ENCODE results near the gene ANO7. TPM values are rescaled to one million over a fixed set of nuclear protein-coding genes. Genes with fewer than 3 reads are reported as not detected.

Gene ANO7
- total and polyA plus RNA-seq, 7 donors, result 0.41 to 39.2 (median 3.9) TPM; not detected in 2

GRCh38 chr2:241156971-241157441, 31.5 kb upstream of the ANO7 start:
- H3K4me1 ChIP-seq, result peaks cover 0 to 11% (median 8%) of the 10 kb centered on the region in 4 donors
- DNase-seq, result no peak
- no peak overlapping the region for H3K4me3 ChIP-seq
- intact Hi-C loops (cut with DNase I), result no loop called here
- TF ChIP-seq POLR2A (IDR thresholded peaks at IDR 0.05), result no peak
- no peak for TF ChIP-seq EP300 (IDR thresholded peaks at IDR 0.05)
- H3K27ac ChIP-seq, result no peak overlapping the region
- no peaks in the 10 kb centered on the region for H3K9me3 ChIP-seq
- WGBS, 2 donors, result 51 to 68% methylated on average over 5 of the region's 5 CpGs
- peaks cover 12 to 45% (median 21%) of the 10 kb centered on the region in 4 donors for H3K36me3 ChIP-seq
- H3K27me3 ChIP-seq, result no peaks in the 10 kb centered on the region

GRCh38 chr2:241157841-241158545, 30.5 kb upstream of the ANO7 start:
- Histone ChIP-seq H3K9me3 (no peaks in the 10 kb centered on the region), H3K27ac (no peak overlapping the region), H3K36me3 (peaks cover 12 to 46% (median 21%) of the 10 kb centered on the region in 4 donors), H3K27me3 (no peaks in the 10 kb centered on the region), H3K4me1 (peaks cover 0 to 18% (median 16%) of the 10 kb centered on the region in 4 donors), H3K4me3 (no peak overlapping the region)
- DNase-seq, result no peak
- WGBS, 2 donors, result 94 to 96% methylated on average over 9 of the region's 9 CpGs
- TF ChIP-seq POLR2A (IDR thresholded peaks at IDR 0.05), result no peak
- TF ChIP-seq EP300 (IDR thresholded peaks at IDR 0.05), result no peak
- no peak for TF ChIP-seq POLR2AphosphoS5 (IDR thresholded peaks at IDR 0.05)
- no peak for TF ChIP-seq CTCF (IDR thresholded peaks at IDR 0.05)
- intact Hi-C loops (cut with DNase I), result no loop called here

GRCh38 chr2:241158546-241158900, 30.0 kb upstream of the ANO7 start:
- Histone ChIP-seq H3K36me3 (peaks cover 12 to 51% (median 21%) of the 10 kb centered on the region in 4 donors), H3K27me3 (no peaks in the 10 kb centered on the region), H3K4me3 (no peak overlapping the region), H3K9me3 (no peaks in the 10 kb centered on the region), H3K4me1 (peaks cover 0 to 18% (median 16%) of the 10 kb centered on the region in 4 donors), H3K27ac (no peak overlapping the region)
- DNase-seq, result no peak
- intact Hi-C loops (cut with DNase I), result no loop called here
- TF ChIP-seq CTCF (IDR thresholded peaks at IDR 0.05), result no peak
- 90 to 91% methylated on average over 8 of the region's 8 CpGs for WGBS, 2 donors

- no peak overlapping the region for H3K27ac ChIP-seq
- intact Hi-C loops (cut with DNase I), result no loop called here
- no peaks in the 10 kb centered on the region for H3K27me3 ChIP-seq
- no peak overlapping the region for H3K4me3 ChIP-seq
- peaks cover 12 to 57% (median 24%) of the 10 kb centered on the region in 4 donors for H3K36me3 ChIP-seq
- no peaks in the 10 kb centered on the region for H3K9me3 ChIP-seq
- peaks cover 0 to 18% (median 16%) of the 10 kb centered on the region in 4 donors for H3K4me1 ChIP-seq
- 97% methylated on average over 5 of the region's 5 CpGs for WGBS, 2 donors
- DNase-seq, result no peak
- TF ChIP-seq EP300 (IDR thresholded peaks at IDR 0.05), result no peak
- no peak for TF ChIP-seq CTCF (IDR thresholded peaks at IDR 0.05)
- no peak for TF ChIP-seq POLR2A (IDR thresholded peaks at IDR 0.05)
- TF ChIP-seq POLR2AphosphoS5 (IDR thresholded peaks at IDR 0.05), result no peak
These were observed 29.4 kb upstream of the ANO7 start for GRCh38 chr2:241159116-241159515.

GRCh38 chr2:241160318-241160717, 28.2 kb upstream of the ANO7 start:
- Histone ChIP-seq H3K27ac (no peak overlapping the region), H3K36me3 (peaks cover 12 to 63% (median 25%) of the 10 kb centered on the region in 4 donors), H3K4me1 (peaks cover 0 to 18% (median 16%) of the 10 kb centered on the region in 4 donors), H3K27me3 (no peaks in the 10 kb centered on the region), H3K4me3 (no peak overlapping the region), H3K9me3 (no peaks in the 10 kb centered on the region)
- intact Hi-C loops (cut with DNase I), result no loop called here
- 97% methylated on average over 7 of the region's 7 CpGs for WGBS, 2 donors
- DNase-seq, result no peak
- no peak for TF ChIP-seq POLR2A (IDR thresholded peaks at IDR 0.05)

Data from sigmoid colon (tissue), 7 donors.